OCI-LY7 (cell line): ENCODE results near the gene PRKAG2.

Source experiments
- CTCF ChIP-seq: fragments of 200-600 bp; sonication (generic); conservative IDR thresholded peaks from 2 replicates; pipeline ENCODE4 v1.5.1; 2014; ENCODE audit warnings: mild to moderate bottlenecking, antibody characterized with exemption, low read length, moderate library complexity, mixed read lengths
- EZH2phosphoT487 ChIP-seq: fragments of 200-600 bp; sonication (generic); IDR thresholded peaks from 2 replicates; pipeline ENCODE4 v1.6.1; 2018; ENCODE audit warnings: low read depth, borderline replicate concordance, mild to moderate bottlenecking, mixed run types, antibody characterized with exemption, low read length, moderate library complexity, mixed read lengths

DNA sequence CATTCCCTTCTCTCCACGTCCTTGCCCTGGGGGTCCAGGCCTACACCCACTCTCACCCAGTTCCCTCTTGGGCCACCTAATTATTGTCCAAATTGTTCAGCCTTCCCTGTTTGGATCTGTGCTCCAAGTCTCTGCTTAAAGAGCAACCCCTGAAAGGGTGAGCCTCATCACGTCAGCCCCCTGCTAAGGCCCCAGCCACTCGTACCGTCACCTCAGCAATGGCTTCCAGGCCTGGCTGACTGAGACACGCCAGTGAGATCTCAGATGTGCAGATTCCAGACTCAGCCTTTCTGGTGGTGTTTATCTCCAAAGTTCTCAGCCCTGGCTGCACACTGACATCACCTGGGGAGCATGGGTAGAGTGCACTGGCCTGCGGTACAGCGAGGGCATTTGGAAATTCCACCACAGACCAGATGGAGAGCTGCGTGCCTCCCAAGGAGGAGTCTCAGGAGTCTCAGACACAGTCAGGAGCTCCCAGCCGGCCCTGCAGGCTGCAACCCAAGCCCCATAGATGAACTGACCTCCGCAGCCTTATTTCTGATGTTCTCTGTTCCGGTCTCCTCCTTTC, 87.5 kb downstream of the PRKAG2 start:
- TF ChIP-seq CTCF = no peak
- TF ChIP-seq EZH2phosphoT487 = no peak
